ENCODE data around the gene RALGAPA2. TPM values are rescaled to one million over a fixed set of nuclear protein-coding genes. Genes with fewer than 3 reads are reported as not detected.
"Not testable (repeated sequence)": the region's sequence is repeated elsewhere in the genome, so short reads cannot be mapped to it uniquely, and the experiment has no call there.

The RALGAPA2 gene
- total RNA-seq, 2 donors from 2014 or later: 40.2 to 45.4 TPM

DNA sequence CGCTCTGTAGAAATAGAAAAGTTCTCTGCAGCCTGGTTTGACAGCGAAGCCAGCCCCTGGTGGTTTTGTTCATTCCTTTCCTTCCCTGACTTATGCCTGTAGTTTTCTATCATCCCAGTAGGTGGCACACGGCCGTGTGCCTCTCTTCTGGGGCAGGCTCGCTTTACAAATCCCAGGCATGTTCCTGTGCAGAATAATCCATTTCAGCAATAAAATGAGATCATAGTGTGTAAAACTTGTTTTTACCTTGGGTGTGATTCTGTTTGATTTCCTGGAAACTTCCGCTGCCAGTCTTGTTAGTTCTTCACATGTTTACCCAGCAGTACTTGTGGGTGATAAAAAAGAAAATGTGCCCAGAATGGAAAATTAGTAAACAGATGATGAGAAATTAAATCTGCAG, 352.0 kb downstream of the RALGAPA2 start:
- Histone ChIP-seq H3K27ac (no peak overlapping the region), H3K36me3 (replicated peaks in 1 of 2; ENCODE audit: insufficient read depth in 1 of 2, low read depth in 2 of 2) (no peaks in the 10 kb centered on the region), H3K4me3 (no peak overlapping the region), H3K4me1 (peaks cover 20% of the 10 kb centered on the region), H3K27me3 (peaks cover 0 to 17% of the 10 kb centered on the region in 2 donors), H3K9me3 (no peaks in the 10 kb centered on the region)
- intact Hi-C loops (cut with DNase I): no loop called here
- peak; percentile 81 for ATAC-seq
- peak; percentile 44 to 64 (median 56) for DNase-seq
- WGBS, 2 donors: 0 to 2% methylated on average over 6 of the region's 6 CpGs
- no peak for TF ChIP-seq POLR2A (IDR thresholded peaks at IDR 0.05)
- TF ChIP-seq, protein P1, sequence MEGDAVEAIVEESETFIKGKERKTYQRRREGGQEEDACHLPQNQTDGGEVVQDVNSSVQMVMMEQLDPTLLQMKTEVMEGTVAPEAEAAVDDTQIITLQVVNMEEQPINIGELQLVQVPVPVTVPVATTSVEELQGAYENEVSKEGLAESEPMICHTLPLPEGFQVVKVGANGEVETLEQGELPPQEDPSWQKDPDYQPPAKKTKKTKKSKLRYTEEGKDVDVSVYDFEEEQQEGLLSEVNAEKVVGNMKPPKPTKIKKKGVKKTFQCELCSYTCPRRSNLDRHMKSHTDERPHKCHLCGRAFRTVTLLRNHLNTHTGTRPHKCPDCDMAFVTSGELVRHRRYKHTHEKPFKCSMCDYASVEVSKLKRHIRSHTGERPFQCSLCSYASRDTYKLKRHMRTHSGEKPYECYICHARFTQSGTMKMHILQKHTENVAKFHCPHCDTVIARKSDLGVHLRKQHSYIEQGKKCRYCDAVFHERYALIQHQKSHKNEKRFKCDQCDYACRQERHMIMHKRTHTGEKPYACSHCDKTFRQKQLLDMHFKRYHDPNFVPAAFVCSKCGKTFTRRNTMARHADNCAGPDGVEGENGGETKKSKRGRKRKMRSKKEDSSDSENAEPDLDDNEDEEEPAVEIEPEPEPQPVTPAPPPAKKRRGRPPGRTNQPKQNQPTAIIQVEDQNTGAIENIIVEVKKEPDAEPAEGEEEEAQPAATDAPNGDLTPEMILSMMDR (IDR thresholded peaks at IDR 0.05): peak; percentile 53 to 85 (median 79)

DNA sequence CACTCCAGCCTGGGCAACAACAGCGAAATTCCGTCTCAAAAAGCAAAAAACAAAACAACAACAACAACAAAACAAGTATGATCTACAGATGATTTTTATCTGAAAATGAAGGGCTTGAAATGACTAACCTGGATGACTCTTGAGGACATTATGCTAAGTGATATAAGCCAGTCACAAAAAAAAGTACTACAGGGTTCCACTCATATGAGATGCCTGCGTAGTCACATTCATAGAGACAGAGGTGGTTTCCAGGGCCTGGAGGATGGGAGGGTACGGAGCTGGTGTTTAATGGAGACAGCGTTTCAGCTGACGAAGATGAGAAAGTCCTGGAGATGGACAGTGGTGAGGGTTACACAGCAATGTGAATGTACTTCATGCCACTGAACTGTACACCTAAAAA, 352.8 kb downstream of the RALGAPA2 start:
- intact Hi-C loops (cut with DNase I): no loop called here
- no peaks in the 10 kb centered on the region for H3K9me3 ChIP-seq

DNA sequence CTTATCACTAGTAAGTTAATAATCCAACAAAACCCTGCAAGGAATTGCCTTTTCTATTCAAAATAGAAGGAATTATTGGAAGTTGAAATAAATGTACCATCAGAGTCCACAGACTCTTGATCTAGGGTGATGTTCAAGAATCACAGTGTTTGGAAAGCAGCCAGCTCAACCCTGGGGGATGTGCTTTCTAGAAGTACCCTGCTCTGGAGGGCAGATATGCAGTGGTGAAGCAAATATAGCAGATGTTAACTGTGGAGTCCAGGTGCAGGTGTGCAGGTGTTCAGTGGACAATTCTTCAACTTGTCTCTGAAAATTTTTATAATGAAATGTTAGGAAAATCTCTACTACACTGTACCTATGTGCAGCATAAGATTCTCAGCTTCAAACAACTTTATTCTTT, 353.6 kb downstream of the RALGAPA2 start:
- Histone ChIP-seq H3K36me3 (replicated peaks in 1 of 2; ENCODE audit: insufficient read depth in 1 of 2, low read depth in 2 of 2) (no peaks in the 10 kb centered on the region), H3K4me1 (peaks cover 10% of the 10 kb centered on the region), H3K9me3 (no peaks in the 10 kb centered on the region), H3K27me3 (peaks cover 0 to 7% of the 10 kb centered on the region in 2 donors), H3K4me3 (no peak overlapping the region), H3K27ac (no peak overlapping the region)
- intact Hi-C loops (cut with DNase I): no loop called here
- ATAC-seq (no peak), DNase-seq (no peak)
- TF ChIP-seq, protein P1 (IDR thresholded peaks at IDR 0.05): no peak
- no peak for TF ChIP-seq POLR2A (IDR thresholded peaks at IDR 0.05)

More for the DNA sequence above, 352.8 kb downstream of the RALGAPA2 start:
- no peak for DNase-seq
- Histone ChIP-seq H3K4me1 (peaks cover 19% of the 10 kb centered on the region), H3K27me3 (peaks cover 0 to 15% of the 10 kb centered on the region in 2 donors), H3K27ac (no peak overlapping the region), H3K4me3 (no peak overlapping the region), H3K36me3 (replicated peaks in 1 of 2; ENCODE audit: insufficient read depth in 1 of 2, low read depth in 2 of 2) (no peaks in the 10 kb centered on the region)
- no peak for ATAC-seq
- no peak for TF ChIP-seq POLR2A (IDR thresholded peaks at IDR 0.05)
- TF ChIP-seq, protein P1 (IDR thresholded peaks at IDR 0.05): no peak
- WGBS, 2 donors: 64 to 78% methylated on average over 6 of the region's 6 CpGs

DNA sequence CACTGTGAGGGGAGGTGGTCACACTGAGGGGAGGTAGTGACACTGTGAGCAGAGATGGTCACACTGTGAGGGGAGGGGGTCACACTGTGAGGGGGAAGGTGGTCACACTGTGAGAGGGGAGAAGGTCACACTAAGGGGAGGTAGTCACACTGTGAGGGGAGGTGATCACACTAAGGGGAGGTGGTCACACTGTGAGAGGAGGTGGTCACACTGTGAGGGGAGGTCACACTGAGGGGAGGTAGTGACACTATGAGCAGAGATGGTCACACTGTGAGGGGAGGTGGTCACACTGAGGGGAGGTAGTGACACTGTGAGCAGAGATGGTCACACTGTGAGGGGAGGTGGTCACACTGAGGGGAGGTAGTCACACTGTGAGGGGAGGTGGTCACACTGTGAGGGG, 356.9 kb downstream of the RALGAPA2 start:
- H3K4me3 ChIP-seq; H3K9me3 ChIP-seq; H3K27me3 ChIP-seq; intact Hi-C loops (cut with DNase I); ATAC-seq; DNase-seq; H3K36me3 ChIP-seq (replicated peaks in 1 of 2; ENCODE audit: insufficient read depth in 1 of 2, low read depth in 2 of 2); H3K4me1 ChIP-seq; H3K27ac ChIP-seq: not testable (repeated sequence)

DNA sequence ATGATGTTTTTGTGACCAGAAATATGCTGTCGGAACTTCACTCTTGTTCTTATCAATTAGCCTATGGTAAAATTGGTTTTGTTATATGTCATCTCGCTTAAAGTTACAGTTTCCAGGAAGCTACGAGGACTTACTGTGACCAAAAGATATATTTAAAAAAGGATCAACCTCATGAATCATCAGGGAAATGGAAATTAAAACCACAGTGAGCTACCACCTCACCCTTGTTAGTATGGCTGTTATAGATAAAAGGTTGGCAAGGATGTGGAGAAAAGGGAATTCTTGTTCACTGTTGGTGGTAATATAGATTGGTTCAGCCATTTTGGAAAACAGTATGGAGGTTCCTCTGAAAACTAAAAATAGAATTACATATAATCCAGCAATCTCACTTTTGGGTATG, 358.9 kb downstream of the RALGAPA2 start:
- TF ChIP-seq, protein P1 (IDR thresholded peaks at IDR 0.05): no peak
- TF ChIP-seq POLR2A (IDR thresholded peaks at IDR 0.05): no peak
- H3K9me3 ChIP-seq: peaks cover 0 to 3% (median 0%) of the 10 kb centered on the region in 3 donors
- H3K27me3 ChIP-seq: no peaks in the 10 kb centered on the region
- no peaks in the 10 kb centered on the region for H3K36me3 ChIP-seq (replicated peaks in 1 of 2; ENCODE audit: insufficient read depth in 1 of 2, low read depth in 2 of 2)
- H3K27ac ChIP-seq: no peak overlapping the region
- intact Hi-C loops (cut with DNase I): no loop called here
- H3K4me3 ChIP-seq: no peak overlapping the region
- no peak for ATAC-seq
- DNase-seq: no peak
- no peaks in the 10 kb centered on the region for H3K4me1 ChIP-seq
- WGBS, 2 donors: 48 to 62% methylated on average over 3 of the region's 3 CpGs

Data from body of pancreas (tissue), 4 donors.